Measurements from ENCODE around the gene ATF6B. TPM values are rescaled to one million over a fixed set of nuclear protein-coding genes. Genes with fewer than 3 reads are reported as not detected.

The ATF6B gene
- total RNA-seq, 4 donors from 2014 or later: 27.3 to 45.4 (median 30.0) TPM

GRCh38 chr6:32110632-32111031, 17.4 kb downstream of the ATF6B start:
- H3K4me3 ChIP-seq: no peak overlapping the region
- H3K27ac ChIP-seq: peak overlapping the region; percentile 69 to 89 (median 85)
- peaks cover 29 to 95% (median 60%) of the 10 kb centered on the region in 3 donors for H3K4me1 ChIP-seq
- intact Hi-C loops (cut with DNase I): no loop called here
- peaks cover 0 to 15% (median 2%) of the 10 kb centered on the region in 3 donors for H3K36me3 ChIP-seq
- DNase-seq: no peak
- TF ChIP-seq CTCF (IDR thresholded peaks at IDR 0.05): no peak
- TF ChIP-seq POLR2A (IDR thresholded peaks at IDR 0.05): no peak
- no peaks in the 10 kb centered on the region for H3K9me3 ChIP-seq
- peaks cover 0 to 6% (median 0%) of the 10 kb centered on the region in 4 donors for H3K27me3 ChIP-seq
- WGBS, 2 donors: 16 to 49% methylated on average over 4 to 7 of the region's 7 CpGs

GRCh38 chr6:32109765-32110160, 18.3 kb downstream of the ATF6B start:
- no peak for TF ChIP-seq POLR2A (IDR thresholded peaks at IDR 0.05)
- TF ChIP-seq CTCF (IDR thresholded peaks at IDR 0.05): no peak
- no peaks in the 10 kb centered on the region for H3K9me3 ChIP-seq
- peaks cover 0 to 6% (median 0%) of the 10 kb centered on the region in 3 donors for H3K36me3 ChIP-seq
- peaks cover 29 to 95% (median 60%) of the 10 kb centered on the region in 3 donors for H3K4me1 ChIP-seq
- no peak for DNase-seq
- intact Hi-C loops (cut with DNase I): no loop called here
- 61 to 79% methylated on average over 4 to 6 of the region's 6 CpGs for WGBS, 2 donors
- peak overlapping the region; percentile 69 to 89 (median 85) for H3K27ac ChIP-seq
- H3K4me3 ChIP-seq: peak overlapping the region in 2 of 4 donors; percentile 45 to 61
- H3K27me3 ChIP-seq: peaks cover 0 to 6% (median 0%) of the 10 kb centered on the region in 4 donors

GRCh38 chr6:32109114-32109764, 18.8 kb downstream of the ATF6B start, which contains the start of gene TNXB:
TNXB (minus strand) TSS chr6:32109338; CDS start chr6:32098198, 11,140 bp downstream.
- Histone ChIP-seq H3K4me1 (peaks cover 29 to 89% (median 58%) of the 10 kb centered on the region in 3 donors), H3K4me3 (peak within 1 kb of the TSS; percentile 0 to 61 (median 46)), H3K9me3 (no peaks in the 10 kb centered on the region), H3K27me3 (peaks cover 0 to 6% (median 0%) of the 10 kb centered on the region in 4 donors), H3K27ac (peak within 1 kb of the TSS; percentile 69 to 89 (median 85)), H3K36me3 (peaks cover 0 to under 1% (median 0%) of the 10 kb centered on the region in 3 donors)
- intact Hi-C loops (cut with DNase I): no loop called here
- TF ChIP-seq POLR2A (IDR thresholded peaks at IDR 0.05) (peak in 2 of 4 donors; percentile 37 to 61), CTCF (IDR thresholded peaks at IDR 0.05) (no peak)
- WGBS, 2 donors: 6 to 11% methylated on average over 4 to 5 of the region's 12 CpGs
- no peak for DNase-seq

- H3K4me1 ChIP-seq: peaks cover 29 to 84% (median 53%) of the 10 kb centered on the region in 3 donors
- WGBS, 2 donors: 39 to 47% methylated on average over 6 of the region's 6 CpGs
- no peaks in the 10 kb centered on the region for H3K36me3 ChIP-seq
- H3K9me3 ChIP-seq: no peaks in the 10 kb centered on the region
- no peak for DNase-seq
- H3K4me3 ChIP-seq: peak overlapping the region; percentile 0 to 61 (median 46)
- peaks cover 0 to 6% (median 0%) of the 10 kb centered on the region in 4 donors for H3K27me3 ChIP-seq
- intact Hi-C loops (cut with DNase I): no loop called here
- TF ChIP-seq CTCF (IDR thresholded peaks at IDR 0.05) (no peak), POLR2A (IDR thresholded peaks at IDR 0.05) (no peak)
- H3K27ac ChIP-seq: peak overlapping the region; percentile 69 to 89 (median 85)
Measured at GRCh38 chr6:32108727-32109113, 19.3 kb downstream of the ATF6B start.

GRCh38 chr6:32108094-32108627, 19.9 kb downstream of the ATF6B start:
- Histone ChIP-seq H3K9me3 (no peaks in the 10 kb centered on the region), H3K4me1 (peaks cover 27 to 79% (median 47%) of the 10 kb centered on the region in 3 donors), H3K36me3 (no peaks in the 10 kb centered on the region), H3K27ac (peak overlapping the region; percentile 69 to 89 (median 85)), H3K4me3 (peak overlapping the region; percentile 0 to 61 (median 46)), H3K27me3 (peaks cover 0 to 6% (median 0%) of the 10 kb centered on the region in 4 donors)
- peak in 1 of 4 donors; percentile 25 for TF ChIP-seq POLR2A (IDR thresholded peaks at IDR 0.05)
- no peak for TF ChIP-seq CTCF (IDR thresholded peaks at IDR 0.05)
- 0 to 3% methylated on average over 4 to 6 of the region's 15 CpGs for WGBS, 2 donors
- intact Hi-C loops (cut with DNase I): no loop called here
- no peak for DNase-seq

Measured in esophagus squamous epithelium (tissue), 5 donors.